Colon (tissue), 2 donors: ENCODE measurements around the gene MAN2C1.

Experiments
- FAIRE-seq: peaks from 2 replicates; lab custom pipeline; 2012; peaks lifted over from hg19 to GRCh38; lab: Jason Lieb, UNC
- donor health status: control.
- donor health status: control.

MAN2C1 gene

GRCh38 chr15:75306188-75306587, 62.2 kb downstream of the MAN2C1 start:
- no peak for FAIRE-seq
